MCF 10A (cell line): ENCODE measurements around the gene ANLN. TPM values are rescaled to one million over a fixed set of nuclear protein-coding genes. Genes with fewer than 3 reads are reported as not detected.

Experiments used
- BruUV-seq: library from RNA; stranded (reverse); fragments of 400-500 nt; replicated peaks from 2 replicates; lab custom pipeline; 2021; lab: Mats Ljungman, UMichigan
- CTCF ChIA-PET: fragments of 300-600 bp; sonication (Branson Sonifier 250); formaldehyde crosslinking; extraction: SDS; loops from one replicate; lab custom pipeline; 2021; ENCODE audit warnings: antibody characterized with exemption, inconsistent platforms; lab: Yijun Ruan, JAX
- POLR2A ChIA-PET: fragments of 300-600, 350-650 bp; sonication (Branson Sonifier 250); formaldehyde crosslinking; extraction: SDS; loops from one replicate; lab custom pipeline; 2020; ENCODE audit warnings: antibody characterized with exemption, inconsistent platforms; lab: Yijun Ruan, JAX
- DNase-seq: peaks from one replicate; pipeline ENCODE4 v3.0.0-alpha.2; 2018; ENCODE audit not compliant: unreplicated experiment
- H3K27ac Mint-ChIP-seq: one replicate; pipeline ENCODE4 v1.8.0; 2022; ENCODE audit warnings: mild to moderate bottlenecking, low read depth, mixed read lengths; ENCODE audit not compliant: unreplicated experiment
- H3K27me3 Mint-ChIP-seq: one replicate; pipeline ENCODE4 v1.8.0; 2022; ENCODE audit warnings: mixed read lengths; ENCODE audit not compliant: insufficient read depth, unreplicated experiment
- H3K36me3 Mint-ChIP-seq: one replicate; pipeline ENCODE4 v1.8.0; 2022; ENCODE audit warnings: mild to moderate bottlenecking, moderate library complexity, mixed read lengths; ENCODE audit not compliant: insufficient read depth, unreplicated experiment
- H3K4me1 Mint-ChIP-seq: one replicate; pipeline ENCODE4 v1.8.0; 2022; ENCODE audit warnings: mixed read lengths; ENCODE audit not compliant: insufficient read depth, unreplicated experiment
- H3K4me3 Mint-ChIP-seq: one replicate; pipeline ENCODE4 v1.8.0; 2022; ENCODE audit warnings: mild to moderate bottlenecking, moderate library complexity, mixed read lengths; ENCODE audit not compliant: unreplicated experiment
- H3K9me3 Mint-ChIP-seq: one replicate; pipeline ENCODE4 v1.8.0; 2022; ENCODE audit warnings: mixed read lengths; ENCODE audit not compliant: unreplicated experiment
- intact Hi-C: fragments of 100-400 bp; cut with micrococcal nuclease; formaldehyde crosslinking; loops from 2 replicates; pipeline ENCODE4 v1.14.1; 2022
- total RNA-seq: library from RNA; stranded (reverse); gene quantifications from 2 replicates; pipeline ENCODE4 v1.2.3, GENCODE V29; 2022
- TF ChIP-seq, protein P1 (sequence below): fragments of 200-600 bp; IDR thresholded peaks from one replicate; pipeline ENCODE4 v1.8.0; 2022; ENCODE audit warnings: antibody characterized with exemption, mild to moderate bottlenecking; ENCODE audit not compliant: unreplicated experiment

Gene ANLN
- total RNA-seq, 1 experiment from 2014 or later: 104 TPM

DNA sequence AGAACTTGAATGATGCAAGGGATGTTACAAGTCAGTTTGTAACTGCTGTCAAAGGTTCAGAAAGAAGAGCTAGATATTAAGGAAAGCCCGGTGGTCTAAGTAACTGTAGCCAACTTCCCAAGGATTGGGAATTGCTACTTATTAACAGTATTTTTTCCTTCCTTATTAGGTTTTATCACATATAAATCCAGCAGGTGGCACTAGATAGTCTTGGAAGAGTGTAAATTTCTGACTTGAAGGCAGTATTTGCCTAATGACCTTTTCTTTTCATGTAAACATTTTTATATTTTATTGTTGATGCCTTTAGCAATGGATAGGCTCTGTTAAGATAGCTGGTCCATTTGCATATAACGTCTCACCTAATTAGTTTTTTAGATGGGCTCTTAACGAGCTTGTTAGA lies 51.2 kb downstream of the ANLN start:
- no peak overlapping the region for H3K4me3 Mint-ChIP-seq
- ChIA-PET POLR2A (interaction anchor here (1.2 to 2.2 kb wide), 4 partner anchors 20 to 57 kb away, joined by 3 to 6 read pairs (median 5); no protein-coding TSS in a partner anchor), CTCF (interaction anchor here (0.5 to 7.0 kb wide), 69 partner anchors 9 to 1778 kb away, joined by 3 to 174 read pairs (median 4); partner anchors contain the start of gene ANLN)
- peaks cover 5% of the 10 kb centered on the region for H3K36me3 Mint-ChIP-seq
- H3K9me3 Mint-ChIP-seq: no peaks in the 10 kb centered on the region
- H3K27ac Mint-ChIP-seq: no peak overlapping the region
- DNase-seq: peak; percentile 22
- H3K4me1 Mint-ChIP-seq: no peaks in the 10 kb centered on the region
- intact Hi-C loops: loop anchor here (1.0 to 2.0 kb wide), 3 partner anchors 230 to 758 kb away; no protein-coding TSS in a partner anchor
- no TSS peak for BruUV-seq
- H3K27me3 Mint-ChIP-seq: no peaks in the 10 kb centered on the region
- TF ChIP-seq, protein P1, sequence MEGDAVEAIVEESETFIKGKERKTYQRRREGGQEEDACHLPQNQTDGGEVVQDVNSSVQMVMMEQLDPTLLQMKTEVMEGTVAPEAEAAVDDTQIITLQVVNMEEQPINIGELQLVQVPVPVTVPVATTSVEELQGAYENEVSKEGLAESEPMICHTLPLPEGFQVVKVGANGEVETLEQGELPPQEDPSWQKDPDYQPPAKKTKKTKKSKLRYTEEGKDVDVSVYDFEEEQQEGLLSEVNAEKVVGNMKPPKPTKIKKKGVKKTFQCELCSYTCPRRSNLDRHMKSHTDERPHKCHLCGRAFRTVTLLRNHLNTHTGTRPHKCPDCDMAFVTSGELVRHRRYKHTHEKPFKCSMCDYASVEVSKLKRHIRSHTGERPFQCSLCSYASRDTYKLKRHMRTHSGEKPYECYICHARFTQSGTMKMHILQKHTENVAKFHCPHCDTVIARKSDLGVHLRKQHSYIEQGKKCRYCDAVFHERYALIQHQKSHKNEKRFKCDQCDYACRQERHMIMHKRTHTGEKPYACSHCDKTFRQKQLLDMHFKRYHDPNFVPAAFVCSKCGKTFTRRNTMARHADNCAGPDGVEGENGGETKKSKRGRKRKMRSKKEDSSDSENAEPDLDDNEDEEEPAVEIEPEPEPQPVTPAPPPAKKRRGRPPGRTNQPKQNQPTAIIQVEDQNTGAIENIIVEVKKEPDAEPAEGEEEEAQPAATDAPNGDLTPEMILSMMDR: peak; percentile 24

DNA sequence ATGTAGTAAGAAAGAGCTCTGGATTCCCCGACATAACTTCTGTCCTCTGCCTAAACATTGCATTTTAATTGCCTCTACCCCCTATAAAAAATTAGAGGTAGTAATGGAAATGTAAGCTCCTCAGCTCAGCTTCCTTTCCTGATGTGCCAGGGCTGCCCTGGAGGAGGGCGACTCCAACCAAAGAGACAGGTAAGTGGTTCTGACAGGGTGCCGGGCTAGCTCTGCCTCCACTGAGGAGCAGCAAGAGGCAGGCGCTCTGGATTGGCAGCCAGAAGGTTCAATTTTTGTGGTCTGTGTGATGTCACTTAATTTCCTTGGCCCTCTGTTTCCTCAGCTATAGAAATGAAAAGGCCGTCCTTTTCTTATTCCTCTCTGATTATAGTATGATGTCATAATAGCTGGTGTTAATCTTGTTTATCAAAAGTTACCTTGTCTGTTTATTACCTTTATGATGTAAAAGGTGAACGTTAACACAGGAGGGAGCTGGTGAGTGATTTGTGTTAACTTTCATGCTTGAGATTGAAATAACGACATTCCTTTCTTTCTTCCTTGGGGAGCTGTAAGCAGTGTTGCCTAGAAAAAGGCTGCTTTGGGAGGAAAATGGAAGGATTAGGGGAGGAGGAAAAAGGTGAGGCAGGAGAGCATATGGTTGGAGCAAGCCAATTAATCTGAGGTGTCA lies 51.8 kb downstream of the ANLN start:
- BruUV-seq: no TSS peak
- Mint-ChIP-seq H3K4me3 (no peak overlapping the region), H3K27me3 (no peaks in the 10 kb centered on the region), H3K36me3 (peaks cover 9% of the 10 kb centered on the region), H3K27ac (no peak overlapping the region), H3K9me3 (no peaks in the 10 kb centered on the region), H3K4me1 (no peaks in the 10 kb centered on the region)
- no peak for DNase-seq
- ChIA-PET POLR2A (interaction anchor here (0.7 to 2.2 kb wide), 10 partner anchors 10 to 759 kb away, joined by 3 to 6 read pairs (median 3); no protein-coding TSS in a partner anchor), CTCF (interaction anchor here (0.6 to 7.0 kb wide), 76 partner anchors 9 to 1779 kb away, joined by 3 to 174 read pairs (median 4); partner anchors contain the start of gene ANLN)
- TF ChIP-seq, protein P1: no peak
- intact Hi-C loops: loop anchor here (1.0 to 2.0 kb wide), 3 partner anchors 229 to 758 kb away; no protein-coding TSS in a partner anchor

DNA sequence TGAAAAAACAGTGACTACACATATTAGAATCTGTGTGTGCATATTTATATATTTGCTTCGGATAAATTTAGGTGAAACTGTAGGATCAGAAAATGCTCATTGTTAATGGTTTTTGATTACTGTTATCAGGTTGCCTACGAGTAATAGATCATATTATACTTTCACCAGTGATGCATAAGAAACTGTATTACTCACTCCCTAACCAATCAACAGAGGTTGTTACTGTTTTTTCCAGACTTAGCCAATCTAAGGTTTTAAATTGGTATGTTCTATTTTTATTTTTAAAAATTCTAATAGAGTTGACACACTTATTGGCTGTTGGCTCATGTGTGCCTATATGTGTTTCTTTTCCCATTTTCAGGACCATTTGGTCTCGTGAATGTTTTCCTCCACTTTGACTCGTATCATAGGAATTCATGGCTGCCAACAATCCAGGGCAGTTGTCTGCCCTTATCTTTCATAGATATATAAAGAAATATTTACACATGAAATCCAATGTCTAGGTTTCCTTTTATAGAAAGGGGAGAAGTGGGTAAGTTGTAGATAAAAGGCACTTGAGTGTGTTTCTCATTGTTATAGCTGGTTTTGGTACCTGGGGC lies 59.2 kb downstream of the ANLN start:
- ChIA-PET POLR2A (interaction anchor here (0.5 to 1.2 kb wide), 3 partner anchors 22 to 374 kb away, joined by 3 to 4 read pairs (median 3); no protein-coding TSS in a partner anchor), CTCF (interaction anchor here (0.6 to 4.3 kb wide), 7 partner anchors 8 to 752 kb away, joined by 3 to 46 read pairs (median 4); no protein-coding TSS in a partner anchor)
- TF ChIP-seq, protein P1: no peak
- H3K27ac Mint-ChIP-seq: peak overlapping the region; percentile 69
- H3K36me3 Mint-ChIP-seq: peaks cover 37% of the 10 kb centered on the region
- intact Hi-C loops: no loop called here
- BruUV-seq: no TSS peak
- H3K4me1 Mint-ChIP-seq: peaks cover 6% of the 10 kb centered on the region
- no peaks in the 10 kb centered on the region for H3K9me3 Mint-ChIP-seq
- no peaks in the 10 kb centered on the region for H3K27me3 Mint-ChIP-seq
- H3K4me3 Mint-ChIP-seq: no peak overlapping the region
- DNase-seq: no peak

DNA sequence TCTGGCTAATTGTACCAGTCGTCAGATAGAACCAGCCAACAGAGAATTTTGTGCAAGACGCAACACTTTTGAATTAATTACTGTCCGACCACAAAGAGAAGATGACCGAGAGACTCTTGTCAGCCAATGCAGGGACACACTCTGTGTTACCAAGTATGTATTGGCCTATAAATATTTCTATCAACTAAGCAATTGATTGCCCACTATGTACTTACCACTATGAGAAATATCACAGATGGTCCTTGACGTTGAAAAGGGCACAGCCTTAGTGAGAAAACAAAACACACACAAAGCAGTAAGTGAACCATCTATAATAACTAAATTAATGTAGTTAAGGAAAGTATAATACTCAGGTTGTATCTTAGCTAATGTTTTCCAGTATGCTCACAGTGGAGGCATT lies 60.0 kb downstream of the ANLN start:
- no peak for DNase-seq
- ChIA-PET CTCF (interaction anchor here (0.9 to 4.3 kb wide), 4 partner anchors 9 to 750 kb away, joined by 4 to 46 read pairs (median 4); no protein-coding TSS in a partner anchor), POLR2A (interaction anchor here (0.5 to 0.8 kb wide), 2 partner anchors 40 to 156 kb away, joined by 3 read pairs; no protein-coding TSS in a partner anchor)
- BruUV-seq: no TSS peak
- no peaks in the 10 kb centered on the region for H3K9me3 Mint-ChIP-seq
- H3K4me1 Mint-ChIP-seq: peaks cover 6% of the 10 kb centered on the region
- TF ChIP-seq, protein P1: no peak
- H3K27ac Mint-ChIP-seq: peak overlapping the region; percentile 7
- no peaks in the 10 kb centered on the region for H3K27me3 Mint-ChIP-seq
- no peak overlapping the region for H3K4me3 Mint-ChIP-seq
- intact Hi-C loops: no loop called here
- H3K36me3 Mint-ChIP-seq: peaks cover 42% of the 10 kb centered on the region
